Fibroblast of peridontal ligament (primary cell): ENCODE data around the gene STARD13.

Experiments used
- DNase-seq: peaks from one replicate; pipeline ENCODE4 v3.0.0-alpha.2; 2010; ENCODE audit errors: extremely low read depth

The STARD13 gene

GRCh38 chr13:33196767-33197166 lies 88.8 kb downstream of the STARD13 start:
- no peak for DNase-seq

GRCh38 chr13:33195693-33196464 lies 89.7 kb downstream of the STARD13 start:
- DNase-seq = no peak

GRCh38 chr13:33194820-33195692 lies 90.5 kb downstream of the STARD13 start:
- peak; percentile 97 for DNase-seq

GRCh38 chr13:33193428-33193974 lies 92.1 kb downstream of the STARD13 start:
- no peak for DNase-seq

GRCh38 chr13:33191425-33192210 lies 93.9 kb downstream of the STARD13 start:
- DNase-seq = peak; percentile 89

GRCh38 chr13:33189470-33189869 lies 96.1 kb downstream of the STARD13 start:
- DNase-seq = no peak

GRCh38 chr13:33188093-33188882 lies 97.3 kb downstream of the STARD13 start:
- DNase-seq = peak; percentile 60

- peak; percentile 81 for DNase-seq
Measured at GRCh38 chr13:33186861-33187291, 98.7 kb downstream of the STARD13 start.

- no peak for DNase-seq
Measured at GRCh38 chr13:33185853-33186252, 99.7 kb downstream of the STARD13 start.

GRCh38 chr13:33184530-33184929 lies 101.0 kb downstream of the STARD13 start:
- DNase-seq = no peak

- DNase-seq = no peak
Measured at GRCh38 chr13:33184112-33184490, 101.5 kb downstream of the STARD13 start.

- peak; percentile 96 for DNase-seq
Measured at GRCh38 chr13:33183431-33184111, 102.0 kb downstream of the STARD13 start.

GRCh38 chr13:33182729-33183128 lies 102.8 kb downstream of the STARD13 start:
- DNase-seq = no peak

- no peak for DNase-seq
Measured at GRCh38 chr13:33181264-33181663, 104.3 kb downstream of the STARD13 start.

- peak; percentile 63 for DNase-seq
Measured at GRCh38 chr13:33180122-33180804, 105.3 kb downstream of the STARD13 start.

- no peak for DNase-seq
Measured at GRCh38 chr13:33179463-33179862, 106.1 kb downstream of the STARD13 start.

- DNase-seq = peak; percentile 89
Measured at GRCh38 chr13:33178209-33178840, 107.2 kb downstream of the STARD13 start.

- peak; percentile 48 for DNase-seq
Measured at GRCh38 chr13:33177340-33178208, 108.0 kb downstream of the STARD13 start.
